HG03432 (cell line): ENCODE measurements around the gene INPPL1.

Experiments used
- ATAC-seq: cut with Tn5 transposase; IDR thresholded peaks from one replicate; pipeline ENCODE4 v1.9.1; 2021; ENCODE audit warnings: mild to moderate bottlenecking, moderate library complexity; ENCODE audit not compliant: unreplicated experiment

INPPL1 gene

DNA sequence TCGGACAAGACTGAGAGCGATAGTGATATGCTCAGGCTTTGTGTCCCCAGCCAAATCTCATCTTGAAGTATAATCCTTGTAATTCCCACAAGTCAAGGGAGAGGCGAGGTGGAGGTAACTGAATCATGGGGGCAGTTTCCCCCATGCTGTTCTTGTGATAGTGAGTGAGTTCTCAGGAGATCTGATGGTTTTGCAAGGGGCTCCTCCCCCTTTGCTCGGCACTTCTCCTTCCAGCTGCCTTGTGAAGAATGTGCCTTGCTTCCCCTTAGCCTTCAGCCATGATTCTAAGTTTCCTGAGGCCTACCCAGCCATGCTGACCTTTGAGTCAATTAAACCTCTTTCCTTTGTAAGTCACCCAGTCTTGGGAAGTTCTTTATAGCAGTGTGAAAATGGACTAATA, 15.5 kb upstream of the INPPL1 start:
- ATAC-seq = no peak

DNA sequence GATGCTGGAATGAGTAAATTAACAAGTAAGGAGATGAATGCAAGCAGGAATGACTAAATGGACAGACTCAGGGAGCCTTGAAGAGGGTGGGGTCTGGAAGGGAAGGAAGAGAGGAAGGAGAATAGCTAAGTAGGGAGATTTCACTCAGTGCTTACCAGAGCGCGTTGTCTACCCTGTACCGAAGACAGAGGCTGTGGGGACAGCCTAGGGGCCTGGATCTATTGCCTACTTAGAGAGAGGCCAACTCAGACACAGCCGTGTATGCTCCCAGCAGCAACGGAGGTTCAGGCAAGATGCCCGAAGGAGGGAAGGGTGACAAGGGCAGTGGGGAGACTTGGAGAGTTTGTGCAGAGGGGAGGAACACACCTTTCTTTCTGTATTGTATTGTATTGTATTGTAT, 7.9 kb upstream of the INPPL1 start, which contains the start of gene FOLR2:
TSS of gene FOLR2 (plus strand) at position 157 of the 400 bp plus-strand sequence. CDS start 1,791 bp downstream, outside the sequence.
- no peak for ATAC-seq

DNA sequence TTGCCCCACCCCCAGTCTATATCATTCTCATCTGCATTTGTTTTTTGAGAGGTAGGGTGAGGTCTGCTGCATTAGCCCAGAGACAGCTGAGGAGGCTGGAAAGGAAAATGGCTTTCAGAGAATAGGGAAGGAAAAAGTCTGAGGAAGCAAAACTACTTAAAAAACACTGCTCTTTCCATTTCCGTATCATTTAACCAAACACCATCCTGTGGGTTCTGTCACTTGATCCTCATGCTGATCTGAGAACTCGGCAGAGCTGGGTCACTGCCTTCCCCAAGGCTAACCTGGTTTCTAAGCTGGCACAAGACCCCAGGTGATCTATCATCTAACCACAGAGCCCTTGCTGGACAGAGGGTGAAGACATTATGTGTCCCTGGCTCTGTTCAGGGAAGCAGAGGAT, 6.7 kb upstream of the INPPL1 start:
- no peak for ATAC-seq

DNA sequence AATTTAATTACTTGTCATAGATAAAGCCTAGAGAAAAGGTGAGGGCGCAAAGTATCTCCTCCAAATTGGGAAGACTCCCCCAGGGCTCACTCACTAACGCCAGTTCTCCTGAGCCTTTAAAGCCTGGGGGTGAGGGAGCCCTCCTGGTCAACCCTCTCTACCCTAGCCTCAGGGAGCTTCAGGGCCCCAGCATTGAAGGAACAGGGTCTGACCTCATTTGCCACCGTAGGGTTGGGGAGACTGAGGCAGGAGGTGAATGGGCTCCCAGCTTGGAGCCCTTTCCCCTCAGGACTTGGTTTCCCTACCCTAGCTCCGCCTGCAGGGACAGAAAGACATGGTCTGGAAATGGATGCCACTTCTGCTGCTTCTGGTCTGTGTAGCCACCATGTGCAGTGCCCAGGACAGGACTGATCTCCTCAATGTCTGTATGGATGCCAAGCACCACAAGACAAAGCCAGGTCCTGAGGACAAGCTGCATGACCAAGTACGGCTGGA, 6.3 kb upstream of the INPPL1 start:
- ATAC-seq = no peak

DNA sequence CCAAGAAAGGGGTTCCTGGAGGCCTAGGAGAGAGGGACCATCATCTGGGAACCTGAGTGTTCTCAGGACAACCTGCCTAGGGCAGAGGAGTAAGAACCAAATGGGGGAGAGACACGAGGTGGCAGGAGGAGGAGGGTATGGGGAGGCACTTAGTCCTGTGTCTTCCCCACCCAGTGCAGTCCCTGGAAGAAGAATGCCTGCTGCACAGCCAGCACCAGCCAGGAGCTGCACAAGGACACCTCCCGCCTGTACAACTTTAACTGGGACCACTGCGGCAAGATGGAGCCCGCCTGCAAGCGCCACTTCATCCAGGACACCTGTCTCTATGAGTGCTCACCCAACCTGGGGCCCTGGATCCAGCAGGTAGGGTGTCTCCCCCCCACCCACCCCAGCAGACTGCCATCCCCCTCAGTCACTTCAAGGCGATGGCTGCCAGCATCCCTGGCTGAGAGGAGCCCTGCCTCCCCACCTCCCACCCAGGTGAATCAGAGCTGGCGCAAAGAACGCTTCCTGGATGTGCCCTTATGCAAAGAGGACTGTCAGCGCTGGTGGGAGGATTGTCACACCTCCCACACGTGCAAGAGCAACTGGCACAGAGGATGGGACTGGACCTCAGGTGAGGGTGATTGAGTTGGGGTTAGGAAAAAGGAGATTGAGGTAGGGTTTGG, 3.7 kb upstream of the INPPL1 start:
- ATAC-seq = no peak

DNA sequence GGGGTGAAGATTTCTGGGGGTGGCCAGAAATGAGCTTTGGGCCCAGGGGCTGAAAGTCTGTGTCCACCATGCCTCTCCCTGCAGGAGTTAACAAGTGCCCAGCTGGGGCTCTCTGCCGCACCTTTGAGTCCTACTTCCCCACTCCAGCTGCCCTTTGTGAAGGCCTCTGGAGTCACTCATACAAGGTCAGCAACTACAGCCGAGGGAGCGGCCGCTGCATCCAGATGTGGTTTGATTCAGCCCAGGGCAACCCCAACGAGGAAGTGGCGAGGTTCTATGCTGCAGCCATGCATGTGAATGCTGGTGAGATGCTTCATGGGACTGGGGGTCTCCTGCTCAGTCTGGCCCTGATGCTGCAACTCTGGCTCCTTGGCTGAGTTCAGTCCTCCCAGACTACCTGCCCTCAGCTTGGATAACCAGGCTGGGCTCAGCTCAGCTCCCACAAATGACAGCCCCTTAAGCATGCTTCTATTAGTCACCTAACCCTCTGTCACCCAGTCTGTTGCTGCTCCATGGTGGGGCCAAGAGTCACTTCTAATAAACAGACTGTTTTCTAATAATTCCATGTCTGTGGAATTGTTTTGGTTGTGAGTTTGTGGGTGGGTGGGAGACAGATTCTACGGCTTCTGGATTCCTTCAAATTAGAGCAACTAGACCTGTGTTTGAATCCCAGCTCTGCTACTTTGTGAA, 3.0 kb upstream of the INPPL1 start:
- ATAC-seq = no peak

DNA sequence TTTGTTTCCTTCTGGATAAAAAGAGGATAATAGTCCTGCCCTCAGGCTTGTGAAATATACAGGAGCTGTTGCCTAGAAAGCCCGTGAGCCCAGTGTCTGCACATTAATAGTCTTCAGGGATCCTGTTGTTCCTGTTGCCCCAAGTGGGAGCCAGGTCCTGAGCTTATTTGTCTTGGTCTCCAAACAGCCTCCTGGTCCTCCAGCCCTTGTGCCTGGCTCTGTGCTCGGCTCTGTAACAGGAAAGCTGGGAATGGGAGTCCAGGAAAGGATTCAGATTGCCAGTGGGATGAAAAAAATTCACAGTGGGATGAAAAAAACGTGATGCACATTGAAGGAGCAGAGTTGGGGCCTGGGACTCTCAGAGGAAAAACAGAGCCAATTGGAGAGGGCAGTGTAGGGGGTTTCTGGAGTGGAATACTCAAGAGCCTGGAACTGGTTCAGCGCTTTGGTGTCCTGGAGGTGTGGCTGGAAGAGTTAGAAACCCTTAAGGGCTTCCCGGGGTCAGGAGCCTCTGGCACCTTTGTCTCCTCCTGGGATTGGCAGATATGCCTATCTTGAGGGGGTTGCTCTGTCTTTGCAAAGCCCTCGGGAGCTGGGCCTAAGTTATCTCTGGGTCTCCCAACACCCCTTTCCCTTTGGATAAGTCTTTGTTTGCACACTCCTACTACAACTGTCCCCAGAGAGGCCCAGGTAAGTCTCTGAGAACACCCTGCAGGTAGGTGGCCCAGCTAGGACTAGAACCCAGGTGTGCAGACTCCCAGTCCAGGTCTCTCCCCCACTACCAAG, 2.3 kb upstream of the INPPL1 start:
- ATAC-seq = no peak

DNA sequence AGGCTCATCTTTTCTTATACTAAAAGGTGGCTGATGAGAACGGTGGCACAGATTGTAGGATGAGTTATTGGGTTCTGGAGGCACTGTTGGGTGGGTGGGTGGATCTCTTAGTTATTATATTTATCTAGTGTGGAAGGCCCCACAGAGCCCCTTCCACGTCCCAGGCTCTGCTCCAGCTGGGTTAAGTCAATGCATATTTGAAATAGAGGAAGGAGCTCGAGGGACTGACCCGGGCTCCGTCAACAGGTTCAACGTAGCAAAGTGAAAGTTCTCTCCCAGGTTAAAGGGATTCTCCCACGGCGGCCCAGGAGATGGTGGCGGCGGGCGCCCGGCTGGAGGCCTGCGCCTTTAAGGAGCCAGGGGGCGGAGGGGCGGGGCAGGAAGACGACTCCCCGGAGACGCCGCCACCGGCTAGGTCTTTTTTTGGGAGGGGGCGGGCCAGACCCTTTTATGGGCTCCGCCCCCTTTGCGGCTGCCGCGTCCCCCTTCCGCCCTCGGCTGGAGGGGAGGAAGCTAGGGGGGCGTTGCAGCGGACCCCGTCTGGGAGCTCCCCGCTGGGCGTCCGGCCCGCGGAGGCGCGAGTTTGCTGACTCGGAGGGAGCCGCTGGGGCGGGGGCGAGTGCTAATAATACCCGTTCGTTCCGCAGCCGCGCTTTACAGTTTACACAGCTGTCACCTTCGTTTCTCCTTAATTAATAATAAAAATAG, 1.5 kb upstream of the INPPL1 start:
- peak; percentile 72 for ATAC-seq

DNA sequence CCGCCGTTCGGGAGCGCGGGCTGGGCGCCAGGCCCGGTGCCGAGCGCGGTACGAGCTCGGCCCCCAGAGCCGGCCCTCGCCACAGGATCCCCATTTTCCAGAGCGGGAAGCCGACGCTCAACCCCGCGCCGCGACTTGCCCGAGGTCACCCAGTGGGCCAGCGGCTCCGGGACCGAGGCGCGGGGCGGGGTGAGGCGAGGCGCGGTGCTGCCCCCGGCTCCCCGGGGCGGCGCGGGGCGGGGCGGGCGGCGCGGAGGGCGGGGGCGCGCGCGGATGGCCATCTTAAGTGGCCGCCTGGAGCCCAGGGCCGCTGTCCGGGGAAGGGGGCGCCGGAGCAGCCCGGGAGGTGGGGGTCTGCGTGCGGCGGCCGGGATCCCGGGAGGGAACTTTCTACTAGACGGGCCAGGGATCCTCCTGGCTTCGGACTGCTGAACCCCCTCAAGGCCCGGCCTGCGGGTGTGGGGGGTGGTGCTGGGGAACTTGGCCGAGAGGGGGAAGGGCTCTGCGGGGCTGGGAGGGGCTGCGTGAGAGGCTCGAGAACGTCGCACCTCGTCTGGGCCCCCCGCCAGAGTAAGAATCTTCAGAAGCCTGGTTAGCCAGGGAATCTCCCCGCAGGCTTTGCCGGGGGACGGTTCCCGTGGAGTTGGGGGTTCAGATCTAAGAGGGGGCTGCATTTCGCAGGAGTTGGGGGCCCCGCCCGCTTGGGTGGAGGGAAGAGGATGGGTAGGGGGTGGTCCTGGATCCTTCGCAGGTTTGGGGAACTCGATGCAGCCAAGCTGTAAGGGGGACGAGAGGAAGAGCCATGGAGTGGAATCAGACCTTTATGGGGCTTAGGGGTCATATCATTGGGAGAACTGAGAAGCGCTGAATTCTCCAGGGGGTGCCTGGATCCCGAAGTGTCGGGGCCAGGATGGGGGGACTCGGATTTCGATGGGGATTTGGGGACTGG, 678 bp upstream of the INPPL1 start:
- peak; percentile 68 for ATAC-seq

DNA sequence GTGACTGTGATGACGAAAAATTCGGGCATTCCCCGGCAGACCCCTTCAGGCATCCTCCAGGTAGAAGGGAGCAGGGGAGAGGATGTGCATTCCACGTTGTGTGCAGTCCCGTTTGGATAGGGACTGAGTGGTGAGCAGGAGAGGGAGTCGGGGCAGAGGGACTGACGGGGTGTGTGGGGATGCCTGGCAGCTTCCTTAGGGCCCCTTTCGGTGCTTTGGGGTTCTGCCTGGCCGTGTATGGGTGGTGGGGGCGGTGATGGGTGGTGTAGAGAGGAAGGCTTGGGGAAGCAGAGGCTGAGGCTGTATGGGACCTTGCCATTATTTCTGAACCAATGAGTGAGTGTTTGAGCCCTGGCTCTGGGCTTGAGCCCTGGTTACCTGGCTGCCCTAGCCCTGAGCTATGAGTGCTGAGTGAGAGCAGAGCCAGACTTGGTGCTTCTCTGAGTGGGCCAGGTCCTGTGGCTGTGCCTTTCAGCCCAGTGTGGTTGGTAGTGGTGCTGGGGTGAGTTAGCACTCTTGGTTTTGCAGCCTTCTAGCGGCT, 914 bp downstream of the INPPL1 start:
- no peak for ATAC-seq

DNA sequence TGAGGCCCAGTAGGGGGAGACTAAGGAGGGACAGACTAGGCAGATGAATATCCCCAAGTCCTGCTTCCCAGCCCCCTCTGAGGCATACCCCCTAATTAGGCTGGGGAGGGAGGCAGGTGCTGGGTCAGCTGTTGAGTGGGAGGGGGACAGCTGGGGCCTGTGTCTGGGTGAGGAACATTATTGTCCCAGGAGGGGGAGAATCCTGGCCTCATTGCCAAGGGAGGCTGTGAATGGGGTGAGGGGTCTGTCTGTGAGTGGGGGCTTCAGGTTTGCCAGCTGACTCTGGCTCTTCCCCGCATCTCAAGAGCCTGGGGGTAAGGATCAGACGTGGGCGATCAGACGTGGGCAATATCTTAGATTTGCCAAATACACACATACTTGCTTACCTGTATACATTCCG, 2.1 kb downstream of the INPPL1 start:
- no peak for ATAC-seq

DNA sequence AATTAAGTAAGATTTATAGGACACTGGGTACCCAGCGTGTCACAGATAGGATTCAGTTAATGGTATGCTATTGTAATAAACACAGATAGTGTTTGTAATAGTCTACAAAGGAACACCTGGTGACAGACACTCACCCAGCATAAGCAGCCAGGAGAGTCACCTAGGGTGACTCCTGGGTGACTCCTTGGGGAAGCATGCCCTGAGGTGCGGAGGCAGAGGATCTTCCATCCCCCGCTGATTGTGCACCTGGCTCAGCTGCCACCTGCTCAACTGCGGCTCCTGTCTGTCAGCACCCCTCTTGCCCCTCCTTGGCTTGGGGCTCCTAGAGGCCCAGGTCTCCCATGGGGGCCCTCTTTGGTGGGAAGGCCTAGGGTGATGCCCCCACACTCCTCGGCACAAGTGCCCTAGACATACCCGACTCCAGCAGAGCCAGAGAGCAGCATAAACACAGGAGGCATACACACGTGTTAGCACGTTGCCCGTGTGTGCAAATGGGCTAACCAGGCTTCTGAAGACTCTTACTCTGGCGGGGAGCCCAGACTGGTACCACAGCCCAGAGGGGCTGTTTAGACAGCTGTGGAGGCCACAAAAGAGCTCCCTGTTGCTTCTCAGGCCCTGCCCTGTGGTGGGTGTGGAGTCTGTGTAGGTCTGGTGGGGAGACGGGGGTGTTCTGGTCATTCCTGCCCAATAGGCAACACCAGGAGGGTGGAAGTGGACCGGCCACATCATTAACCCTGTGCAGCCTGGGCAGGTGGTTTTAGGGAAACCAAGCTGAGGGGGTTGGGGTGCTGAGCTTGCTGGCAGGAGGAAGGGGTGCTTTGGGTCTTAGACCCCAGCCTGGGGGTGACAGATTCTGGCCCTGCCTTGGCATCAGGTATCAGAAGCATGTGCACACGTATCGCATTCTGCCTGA, 3.0 kb downstream of the INPPL1 start:
- no peak for ATAC-seq

DNA sequence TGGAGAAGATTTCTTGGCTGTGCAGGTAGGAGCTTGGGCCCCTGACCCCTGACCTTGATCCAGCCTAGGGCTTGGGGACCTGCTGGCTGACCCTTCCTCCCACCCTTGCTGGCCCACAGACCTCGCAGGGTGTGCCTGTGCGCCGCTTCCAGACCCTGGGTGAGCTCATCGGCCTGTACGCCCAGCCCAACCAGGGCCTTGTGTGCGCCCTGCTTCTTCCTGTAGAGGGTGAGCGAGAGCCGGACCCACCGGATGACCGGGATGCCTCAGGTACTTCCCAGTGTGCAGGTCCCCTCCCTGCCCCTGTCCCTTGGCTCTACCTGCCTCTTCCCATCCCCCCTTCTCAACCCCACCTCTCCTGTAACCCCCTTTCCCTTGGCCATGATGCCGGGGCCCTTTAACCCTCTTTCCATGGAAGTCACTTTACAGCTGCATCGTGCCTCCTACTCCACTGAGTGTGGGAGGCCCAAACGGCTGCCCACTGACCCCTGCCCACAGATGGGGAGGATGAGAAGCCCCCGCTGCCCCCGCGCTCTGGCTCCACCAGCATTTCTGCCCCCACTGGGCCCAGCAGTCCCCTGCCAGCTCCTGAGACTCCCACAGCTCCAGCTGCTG, 3.8 kb downstream of the INPPL1 start:
- ATAC-seq = no peak

DNA sequence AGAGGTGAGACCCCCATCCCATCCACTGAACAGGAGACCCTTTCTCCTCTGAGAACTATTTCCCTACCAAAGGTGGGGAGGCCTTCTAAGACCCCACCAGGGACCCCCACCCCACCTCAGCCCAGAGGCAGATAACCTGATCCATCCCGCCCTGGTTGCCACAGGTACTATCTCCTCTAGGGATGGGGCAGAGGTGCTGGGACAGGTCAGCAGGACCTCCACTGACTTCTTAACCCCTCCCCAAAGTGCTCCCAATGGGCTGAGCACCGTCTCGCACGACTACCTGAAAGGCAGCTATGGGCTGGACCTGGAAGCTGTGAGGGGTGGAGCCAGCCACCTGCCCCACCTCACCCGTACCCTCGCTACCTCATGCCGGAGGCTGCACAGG, 4.3 kb downstream of the INPPL1 start:
- ATAC-seq = no peak

DNA sequence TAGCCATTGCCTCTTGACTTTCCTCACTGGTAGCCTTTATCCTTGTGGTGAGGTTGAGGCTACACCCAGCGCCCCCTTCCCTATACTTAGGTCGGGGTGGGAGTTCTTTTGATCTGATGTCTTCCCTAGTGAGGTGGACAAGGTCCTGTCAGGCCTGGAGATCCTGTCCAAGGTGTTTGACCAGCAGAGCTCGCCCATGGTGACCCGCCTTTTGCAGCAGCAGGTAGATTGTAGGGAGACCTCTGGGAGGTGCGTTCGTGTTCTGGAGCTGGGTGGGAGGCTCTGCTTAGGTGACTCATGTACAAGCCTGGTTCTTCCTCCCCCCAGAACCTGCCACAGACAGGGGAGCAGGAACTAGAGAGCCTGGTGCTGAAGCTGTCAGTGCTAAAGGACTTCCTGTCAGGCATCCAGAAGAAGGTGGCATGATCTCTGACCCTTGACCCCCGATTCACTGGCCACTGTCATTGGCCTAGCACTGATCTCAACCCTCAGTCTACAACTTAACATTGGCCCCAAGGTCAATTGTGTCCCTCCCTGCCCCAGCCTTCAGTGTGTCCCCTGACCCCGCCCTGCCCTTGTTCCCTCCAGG, 4.9 kb downstream of the INPPL1 start:
- no peak for ATAC-seq

DNA sequence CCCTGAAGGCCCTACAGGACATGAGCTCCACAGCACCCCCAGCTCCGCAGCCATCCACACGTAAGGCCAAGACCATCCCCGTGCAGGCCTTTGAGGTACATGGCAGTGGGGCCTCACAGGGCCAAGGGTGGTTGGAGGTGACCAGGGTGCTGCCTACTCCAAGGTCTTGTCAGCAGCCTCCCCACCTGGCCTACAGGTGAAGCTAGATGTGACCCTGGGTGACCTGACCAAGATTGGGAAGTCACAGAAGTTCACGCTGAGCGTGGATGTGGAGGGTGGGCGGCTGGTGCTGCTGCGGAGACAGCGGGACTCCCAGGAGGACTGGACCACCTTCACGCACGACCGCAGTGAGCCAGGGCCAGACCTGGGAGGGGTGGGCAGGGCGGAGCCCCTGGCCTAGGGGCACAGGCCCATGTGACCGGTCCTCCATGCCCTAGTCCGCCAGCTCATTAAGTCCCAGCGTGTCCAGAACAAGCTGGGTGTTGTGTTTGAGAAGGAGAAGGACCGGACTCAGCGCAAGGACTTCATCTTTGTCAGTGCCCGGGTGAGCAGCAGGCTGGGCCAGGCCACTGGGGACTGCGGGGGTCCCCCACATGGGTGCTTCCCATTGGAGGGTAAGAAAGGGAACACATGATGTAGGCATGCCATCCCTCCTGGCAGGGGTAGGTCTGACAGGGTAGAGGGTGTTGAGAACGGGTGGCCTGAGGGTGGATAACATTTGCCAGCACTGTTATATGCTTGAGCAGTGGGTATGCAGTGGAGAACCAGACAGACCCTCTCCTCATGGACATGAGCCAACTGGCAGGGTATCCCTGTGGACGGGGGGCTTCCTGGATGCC, 5.6 kb downstream of the INPPL1 start:
- no peak for ATAC-seq

DNA sequence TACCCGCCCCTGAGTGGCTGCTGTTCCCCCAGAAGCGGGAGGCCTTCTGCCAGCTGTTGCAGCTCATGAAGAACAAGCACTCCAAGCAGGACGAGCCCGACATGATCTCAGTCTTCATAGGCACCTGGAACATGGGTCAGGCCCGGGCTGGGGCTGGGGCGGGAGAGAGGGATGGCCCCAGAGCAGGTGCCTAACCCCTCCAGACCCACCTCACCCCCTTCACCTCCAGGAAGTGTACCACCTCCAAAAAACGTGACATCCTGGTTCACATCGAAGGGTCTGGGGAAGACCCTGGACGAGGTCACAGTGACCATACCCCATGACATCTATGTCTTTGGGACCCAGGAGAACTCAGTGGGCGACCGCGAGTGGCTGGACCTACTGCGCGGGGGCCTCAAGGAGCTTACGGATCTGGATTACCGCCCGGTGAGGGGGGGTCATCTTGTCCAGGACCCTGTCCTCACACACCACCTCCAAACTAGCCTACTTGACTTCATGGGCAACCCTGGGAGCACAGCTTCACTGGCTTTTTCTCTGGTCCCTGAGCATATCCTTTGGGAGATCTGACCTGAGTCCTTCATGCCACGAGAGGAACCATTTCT, 6.3 kb downstream of the INPPL1 start:
- ATAC-seq = no peak
